Endothelial cell of hepatic sinusoid (primary cell): Measurements from ENCODE around the gene PDE8B.
"Not testable (repeated sequence)": the region's sequence is repeated elsewhere in the genome, so short reads cannot be mapped to it uniquely, and the experiment has no call there.

Source experiments
- in situ Hi-C: cut with HindIII; loops from 2 replicates; pipeline ENCODE4 v1.10.0; 2017; ENCODE audit warnings: low sequenced_read_pairs

Gene PDE8B

DNA sequence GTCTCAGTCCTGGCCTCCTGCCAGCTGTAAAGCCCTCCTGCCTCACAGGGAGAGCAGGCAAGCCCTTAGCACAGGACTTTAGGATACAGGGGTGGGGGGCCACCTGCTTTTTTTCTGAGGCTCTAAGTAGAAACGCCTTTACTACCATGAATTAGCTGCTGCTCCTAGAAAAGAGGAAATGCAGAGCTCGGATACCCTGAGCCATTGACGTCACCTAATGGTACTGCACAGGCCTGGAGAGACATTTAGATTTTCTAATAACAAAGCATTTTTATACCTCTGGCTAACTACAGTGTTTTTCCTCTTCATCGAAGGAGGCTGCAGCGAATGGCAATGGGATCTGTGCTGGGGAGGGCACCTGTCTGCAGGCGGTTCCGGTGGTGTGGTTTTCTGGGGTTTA, 144.6 kb downstream of the PDE8B start:
- in situ Hi-C loops: no loop called here

DNA sequence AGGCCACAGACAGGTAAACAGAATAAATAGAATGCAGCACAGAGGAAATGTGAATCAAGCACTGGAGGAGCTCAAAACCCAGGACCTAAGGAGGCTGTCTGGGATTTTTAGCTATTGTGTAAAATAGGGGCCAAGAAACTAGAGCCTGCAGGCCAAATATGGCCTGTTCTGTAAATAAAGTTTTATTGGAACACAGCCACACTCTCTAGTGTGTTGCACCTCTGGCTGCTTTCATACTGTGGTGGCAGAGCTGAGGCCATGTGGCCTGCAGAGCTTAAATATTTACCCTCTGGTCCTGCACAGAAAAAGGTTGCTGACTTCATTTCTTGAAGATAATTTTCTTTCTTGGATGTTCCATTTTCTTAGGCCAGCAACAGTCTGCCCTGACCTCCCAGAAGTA, 145.3 kb downstream of the PDE8B start:
- in situ Hi-C loops: no loop called here

DNA sequence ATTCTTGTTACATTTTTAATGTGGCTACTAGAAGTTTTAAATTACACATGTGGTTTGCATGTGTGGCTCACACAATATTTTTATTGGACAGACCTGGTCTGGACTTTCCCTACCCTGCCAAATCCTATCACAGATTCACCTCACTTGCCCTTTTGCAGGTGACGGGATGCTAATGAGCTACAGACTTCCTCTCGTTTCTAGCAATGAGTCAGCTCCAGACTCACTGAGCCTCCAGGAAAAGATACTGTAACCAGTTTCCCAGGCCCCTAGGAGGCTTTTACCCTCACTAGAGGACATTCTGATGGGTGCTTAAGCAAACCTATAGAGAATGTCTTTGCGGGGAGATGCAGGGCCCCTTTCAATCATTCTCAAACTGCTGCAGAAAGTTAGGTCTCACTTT, 146.3 kb downstream of the PDE8B start:
- in situ Hi-C loops: no loop called here

DNA sequence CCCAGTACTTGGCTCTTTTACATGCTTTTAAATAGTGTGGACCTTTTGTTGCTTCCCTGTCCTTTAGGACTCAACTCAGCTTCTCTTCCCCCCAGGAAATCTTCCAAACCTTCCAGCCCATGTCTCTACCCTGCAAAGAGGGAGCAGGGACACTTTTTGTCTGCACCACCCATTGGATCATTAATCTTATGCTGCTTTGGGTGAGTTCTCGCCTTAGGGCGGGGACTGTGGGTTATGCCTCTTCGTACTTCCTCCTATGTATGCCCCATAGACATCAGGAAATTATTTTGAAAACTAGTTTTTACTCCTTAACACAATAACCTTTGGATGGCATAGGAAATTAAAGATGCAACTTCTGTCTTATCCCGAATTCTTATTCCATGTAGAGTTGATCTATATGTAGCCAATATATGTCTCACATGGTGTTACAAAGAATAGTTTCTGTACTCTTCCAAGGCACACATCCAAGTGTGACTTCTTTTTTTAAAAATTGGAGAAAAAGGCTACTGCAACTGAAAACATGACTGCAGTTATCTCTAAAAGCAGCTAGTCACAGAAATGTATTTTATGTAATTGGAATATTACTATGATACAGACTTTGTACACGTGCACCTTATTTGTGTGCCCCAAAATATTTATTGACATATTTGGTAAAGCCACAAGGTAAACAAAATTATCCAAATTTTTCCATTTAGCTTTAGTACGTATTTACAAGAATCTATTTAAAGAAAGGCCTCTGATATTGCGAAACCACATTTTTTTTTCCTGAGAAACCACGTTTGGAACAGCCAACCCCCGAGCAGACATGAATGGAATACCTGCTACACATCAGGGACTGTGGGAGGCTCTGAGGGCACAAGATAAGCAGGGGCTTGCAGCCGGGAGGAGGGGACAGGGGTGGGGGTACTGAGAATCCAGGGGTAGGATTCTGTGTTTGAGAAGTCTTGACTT, 148.1 kb downstream of the PDE8B start:
- in situ Hi-C loops: no loop called here

DNA sequence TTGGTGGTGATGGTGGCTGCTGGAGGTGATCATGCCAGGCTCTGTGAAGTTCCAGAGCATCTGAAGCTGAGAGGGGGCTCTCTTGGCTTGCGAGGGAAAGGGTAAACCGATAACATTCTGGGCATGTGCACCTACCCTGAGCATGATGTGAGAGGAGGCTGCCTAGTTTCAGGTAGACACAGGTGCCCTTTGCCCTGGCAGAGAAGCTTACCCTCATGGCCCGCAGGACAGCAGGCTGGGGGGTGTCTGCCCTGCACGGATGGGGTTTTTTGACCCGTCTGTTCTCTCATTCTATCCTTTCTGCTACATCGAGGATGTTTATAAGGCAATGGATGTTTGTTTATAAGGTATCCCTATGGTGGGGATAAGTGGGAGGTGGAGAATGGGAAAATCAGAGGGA, 148.8 kb downstream of the PDE8B start:
- in situ Hi-C loops: no loop called here

DNA sequence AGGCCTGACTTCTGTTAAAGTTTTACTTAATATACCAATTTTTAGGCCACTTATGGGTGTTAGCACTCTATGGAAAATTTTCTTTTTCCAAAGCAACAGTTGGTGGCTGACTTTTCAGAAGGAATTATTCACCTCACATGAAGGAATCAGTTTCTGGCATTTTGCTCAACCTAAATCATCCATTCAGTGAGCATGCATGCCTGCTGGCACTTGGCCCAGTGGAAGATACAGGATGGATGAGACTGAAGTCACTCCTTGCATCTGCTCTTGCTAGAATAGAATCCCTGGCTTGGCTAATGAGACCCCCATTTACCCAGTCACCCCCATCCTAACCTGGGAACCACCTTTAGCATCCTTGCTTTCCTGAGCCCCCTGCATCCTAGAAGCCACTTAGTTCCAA, 149.9 kb downstream of the PDE8B start:
- in situ Hi-C loops: no loop called here

DNA sequence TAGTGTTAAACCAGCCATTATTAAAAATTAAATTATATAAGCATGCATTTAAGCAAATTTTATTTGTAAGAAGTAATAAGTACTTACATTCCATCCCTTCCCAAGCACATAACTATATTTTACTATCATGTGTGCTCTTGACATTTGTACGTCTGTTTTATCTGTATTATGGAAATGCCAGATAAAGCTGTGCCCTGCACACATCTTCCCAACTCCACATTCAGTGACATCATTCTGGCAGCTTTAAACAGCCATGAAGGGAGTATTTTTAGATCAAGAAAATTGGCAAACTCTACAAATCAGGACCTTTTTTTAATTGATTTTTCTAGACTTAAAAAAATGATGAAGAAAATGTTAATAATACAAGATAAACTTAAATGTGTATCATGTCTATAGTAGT, 150.5 kb downstream of the PDE8B start:
- in situ Hi-C loops: no loop called here

DNA sequence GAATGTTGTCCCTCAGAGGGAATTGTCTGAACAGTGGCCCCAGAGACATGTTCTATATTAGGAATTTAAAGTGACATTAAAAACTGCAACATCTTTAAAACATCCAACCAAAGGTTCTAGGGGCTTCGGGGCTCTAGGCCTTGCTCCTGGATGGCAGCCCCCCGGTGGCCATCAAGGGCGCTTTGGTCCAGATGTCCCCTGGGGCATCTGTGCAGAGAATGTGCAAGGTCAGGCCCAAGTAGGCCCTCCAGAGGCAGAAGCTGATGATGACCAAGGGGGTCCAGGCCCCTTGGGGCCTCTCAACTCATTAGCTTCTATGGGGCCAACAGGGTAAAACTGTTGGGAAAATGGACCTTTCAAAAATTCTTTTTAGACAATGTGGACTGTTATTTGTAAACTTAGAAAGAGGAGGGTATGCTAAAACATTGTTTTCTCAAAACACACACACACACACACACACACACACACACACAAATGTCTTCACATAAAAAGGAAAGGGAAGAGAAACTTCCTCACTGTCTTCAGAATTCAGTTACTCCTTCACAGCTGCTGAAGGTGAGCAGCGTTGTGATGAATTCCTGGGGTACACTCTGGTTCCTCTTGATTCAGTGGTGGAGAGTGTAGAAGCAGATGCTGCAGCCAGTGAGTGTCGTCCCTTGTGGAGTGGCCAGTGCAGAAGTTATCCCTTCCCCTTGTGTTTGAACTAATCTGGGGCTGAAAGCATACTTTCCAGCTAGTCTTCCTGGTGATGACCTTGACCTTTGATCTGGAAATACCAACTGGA, 156.4 kb downstream of the PDE8B start:
- in situ Hi-C loops: no loop called here

DNA sequence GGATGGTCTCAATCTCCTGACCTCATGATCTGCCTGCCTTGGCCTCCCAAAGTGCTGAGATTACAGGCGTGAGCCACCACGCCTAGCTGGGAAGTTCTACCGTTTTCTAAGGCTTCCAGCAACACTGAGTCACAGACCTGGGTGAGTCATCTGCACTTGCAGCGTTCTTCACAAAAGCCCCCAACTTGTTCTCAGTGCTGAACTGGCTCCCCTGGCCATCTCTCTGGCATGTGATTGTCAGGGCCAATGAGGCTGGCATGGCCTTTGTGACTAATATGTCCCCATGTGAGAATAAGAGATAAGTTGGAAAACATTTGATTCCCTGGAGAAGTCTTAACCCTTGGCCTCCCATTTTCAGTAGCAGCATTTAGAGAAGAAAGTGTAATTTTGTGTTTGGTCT, 157.3 kb downstream of the PDE8B start:
- in situ Hi-C loops: no loop called here

DNA sequence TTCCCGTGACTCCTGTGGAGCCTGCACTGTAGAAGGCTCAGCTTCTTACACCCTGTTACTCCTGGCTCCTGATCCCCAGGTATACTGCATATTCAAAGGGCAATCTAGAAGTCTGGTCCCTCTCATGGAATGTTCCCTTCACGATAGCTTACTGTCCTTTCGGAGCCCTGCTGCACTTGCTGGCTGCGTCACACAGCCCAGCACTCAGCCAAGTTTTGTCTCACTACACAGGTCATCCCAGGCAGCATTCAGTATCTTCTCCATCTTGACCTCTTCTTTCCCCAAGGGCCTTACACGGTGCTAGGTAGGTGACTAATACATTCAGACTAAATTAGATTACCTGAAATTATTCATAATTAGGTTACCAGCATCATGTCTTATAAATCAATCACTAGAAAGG, 157.9 kb downstream of the PDE8B start:
- in situ Hi-C loops: no loop called here

DNA sequence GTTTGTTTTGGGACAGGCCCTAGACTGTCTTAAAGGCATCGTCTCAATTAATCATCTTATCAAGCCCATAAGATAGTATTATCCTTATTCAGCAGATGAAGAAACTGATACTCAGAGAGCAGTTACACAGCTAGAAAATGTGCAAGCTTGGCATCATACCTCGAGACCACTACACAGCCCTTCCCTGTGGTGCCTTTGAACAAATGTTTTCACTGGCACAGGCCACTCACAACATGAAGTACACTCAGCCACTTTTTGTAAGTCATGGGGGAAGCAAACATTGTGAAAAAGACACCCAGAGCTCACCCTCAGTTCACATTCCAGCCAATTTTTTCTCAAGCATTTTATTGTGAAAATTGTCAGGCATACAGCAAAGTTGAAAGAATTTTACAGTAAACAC, 159.1 kb downstream of the PDE8B start:
- in situ Hi-C loops: no loop called here

DNA sequence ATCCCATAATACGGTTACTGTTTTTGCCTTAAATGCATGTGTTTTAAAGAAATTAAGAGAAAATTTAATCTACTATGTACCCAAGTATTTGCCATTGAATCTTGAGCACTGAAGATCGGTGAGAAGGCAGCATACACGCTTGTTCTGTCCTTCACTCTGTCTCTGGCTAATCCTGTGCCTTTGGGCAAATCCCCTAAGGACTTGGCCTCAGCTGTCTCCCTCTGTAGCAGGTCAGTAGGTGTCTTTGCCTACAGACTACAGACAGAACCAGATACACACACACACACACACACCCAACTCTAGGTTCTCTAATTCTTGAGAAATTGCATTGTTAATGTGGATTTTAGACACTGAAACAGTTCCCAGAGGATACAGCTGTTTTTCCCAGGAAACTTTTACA, 164.2 kb downstream of the PDE8B start:
- in situ Hi-C loops: no loop called here

DNA sequence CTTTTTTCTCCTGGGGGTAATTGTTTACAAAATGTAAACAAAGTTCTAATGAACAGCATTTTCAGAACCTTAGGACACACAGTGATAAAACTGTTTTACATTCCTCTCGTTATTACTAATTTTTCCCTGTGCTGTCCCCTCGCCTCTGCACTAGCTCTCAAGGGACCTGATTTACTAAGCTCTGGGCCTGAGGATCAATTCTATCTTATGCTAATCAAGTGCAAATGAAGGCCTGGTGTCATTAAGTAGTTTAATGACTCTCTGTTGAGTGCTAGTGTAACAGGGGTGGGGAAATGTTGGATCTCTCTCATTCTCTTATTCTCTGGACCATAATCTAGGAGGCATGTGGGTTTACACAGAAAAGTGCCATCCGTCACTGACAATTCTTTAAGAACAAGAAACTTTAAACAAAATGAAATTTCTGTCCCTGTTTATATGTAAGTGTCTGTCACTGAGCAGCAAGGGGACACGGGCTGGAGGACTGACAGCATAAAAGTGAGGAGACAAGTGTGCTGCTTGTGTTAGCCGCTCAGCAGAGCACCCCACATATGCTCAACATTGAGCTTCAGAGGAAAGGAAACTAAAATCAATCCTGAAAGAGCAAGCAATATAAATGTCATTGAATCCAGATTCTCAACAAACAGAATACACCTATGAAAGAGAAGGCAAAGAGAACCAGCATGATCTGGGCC, 166.3 kb downstream of the PDE8B start:
- in situ Hi-C loops: no loop called here

DNA sequence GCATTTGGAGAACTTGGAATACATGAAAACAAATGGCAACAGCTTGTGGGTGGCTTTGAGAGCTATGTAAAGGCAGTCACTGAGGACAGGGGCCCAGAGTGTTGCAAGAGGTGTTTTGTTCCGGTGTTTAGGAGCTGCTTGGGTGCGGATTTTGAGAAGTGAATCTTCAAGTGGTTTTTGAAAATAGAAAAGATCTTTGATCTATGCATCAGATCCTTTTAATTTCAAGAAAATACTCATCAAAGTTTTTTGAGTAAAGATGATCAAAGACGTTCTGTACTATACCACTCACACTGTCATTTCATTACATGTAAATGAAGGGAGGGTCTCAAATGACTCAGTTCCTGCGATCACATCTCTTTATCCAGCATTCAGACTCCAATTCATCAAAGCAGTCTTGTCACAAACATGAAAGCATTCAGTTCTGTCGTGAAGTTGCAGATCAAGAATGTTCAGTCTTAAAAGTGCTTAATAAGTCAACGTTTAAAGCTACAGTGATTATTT, 169.1 kb downstream of the PDE8B start:
- in situ Hi-C loops: no loop called here

DNA sequence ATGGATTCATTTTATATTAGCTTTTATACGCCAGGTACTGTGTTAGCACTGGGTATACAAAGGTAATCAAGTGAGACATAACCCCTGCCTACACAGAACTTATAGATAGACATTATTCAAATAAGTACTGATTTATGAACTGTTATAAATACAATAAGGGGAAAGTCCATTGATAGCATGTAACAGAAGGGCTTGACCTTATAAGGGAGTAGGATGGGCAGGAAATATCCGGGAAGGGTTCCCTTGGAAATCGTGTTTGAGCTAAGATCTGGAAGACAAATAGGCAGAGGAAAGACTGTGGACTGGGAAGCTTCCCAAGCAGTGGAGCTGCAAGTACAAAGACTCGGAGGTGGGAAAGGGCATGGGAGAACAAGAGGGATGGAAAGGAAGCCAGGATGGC, 170.2 kb downstream of the PDE8B start:
- in situ Hi-C loops: no loop called here

DNA sequence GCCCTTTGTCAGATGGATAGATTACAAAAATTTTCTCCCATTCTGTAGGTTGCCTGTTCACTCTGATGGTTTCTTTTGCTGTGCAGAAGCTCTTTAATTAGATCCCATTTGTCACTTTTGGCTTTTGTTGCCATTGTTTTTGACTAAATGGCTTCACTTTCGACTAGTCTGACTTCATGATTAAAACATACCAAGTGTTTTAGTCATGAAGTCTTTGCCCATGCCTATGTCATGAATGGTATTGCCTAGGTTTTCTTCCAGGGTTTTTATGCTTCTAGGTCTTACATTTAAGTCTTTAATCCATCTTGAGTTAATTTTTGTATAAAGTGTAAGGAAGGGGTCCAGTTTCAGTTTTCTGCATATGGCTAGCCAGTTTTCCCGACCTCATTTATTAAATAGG, 172.9 kb downstream of the PDE8B start:
- in situ Hi-C loops: not testable (repeated sequence)

DNA sequence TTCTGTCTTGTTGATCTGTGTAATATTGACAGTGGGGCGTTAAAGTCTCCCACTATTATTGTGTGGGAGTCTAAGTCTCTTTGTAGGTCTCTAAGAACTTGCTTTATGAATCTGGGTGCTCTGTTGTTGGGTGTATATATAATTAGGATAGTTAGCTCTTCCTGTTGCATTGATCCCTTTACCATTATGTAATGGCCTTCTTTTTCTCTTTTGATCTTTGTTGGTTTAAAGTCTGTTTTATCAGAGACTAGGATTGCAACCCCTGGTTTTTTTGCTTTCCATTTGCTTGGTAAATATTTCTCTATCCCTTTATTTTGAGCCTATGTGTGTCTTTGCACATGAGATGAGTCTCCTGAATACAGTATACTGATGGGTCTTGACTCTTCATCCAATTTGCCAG, 175.9 kb downstream of the PDE8B start:
- in situ Hi-C loops: not testable (repeated sequence)

DNA sequence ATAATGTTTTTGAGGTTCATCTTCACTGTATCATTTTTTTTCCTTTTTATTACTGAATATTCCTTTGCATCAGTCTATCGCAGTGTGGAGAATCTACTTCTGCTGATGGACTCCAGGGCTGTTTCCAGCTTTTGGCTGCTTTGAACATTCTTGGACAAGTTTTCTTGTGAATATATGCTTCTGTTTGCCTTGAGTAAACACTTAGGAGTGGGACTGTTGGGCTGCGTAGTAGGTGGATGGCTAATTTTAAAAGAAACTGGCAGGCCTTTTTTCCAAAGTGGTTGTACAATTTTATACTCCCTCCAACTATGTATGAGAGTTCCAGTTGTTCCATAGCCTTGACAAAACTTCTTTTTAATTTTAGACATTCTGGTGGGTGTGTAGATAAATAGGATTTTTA, 179.3 kb downstream of the PDE8B start:
- in situ Hi-C loops: no loop called here

DNA sequence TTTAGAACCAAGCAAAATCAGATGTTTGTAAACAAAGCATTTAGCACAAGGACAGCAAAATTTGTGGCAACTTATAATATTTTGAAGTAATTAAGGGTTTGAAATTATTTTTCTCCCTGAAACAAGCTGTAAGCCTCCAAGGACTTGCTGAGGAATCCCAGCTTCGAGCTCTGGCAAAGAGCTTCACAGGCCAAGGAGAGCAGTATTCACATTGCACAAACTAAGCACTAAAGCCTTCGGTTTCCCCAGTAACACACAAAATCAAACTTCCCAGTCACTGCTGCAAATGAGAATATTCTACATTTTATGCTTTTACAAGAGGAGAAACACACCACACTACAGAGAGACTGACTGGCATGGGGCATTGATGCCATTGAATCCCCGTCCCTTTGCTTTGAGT, 179.7 kb downstream of the PDE8B start:
- in situ Hi-C loops: no loop called here

DNA sequence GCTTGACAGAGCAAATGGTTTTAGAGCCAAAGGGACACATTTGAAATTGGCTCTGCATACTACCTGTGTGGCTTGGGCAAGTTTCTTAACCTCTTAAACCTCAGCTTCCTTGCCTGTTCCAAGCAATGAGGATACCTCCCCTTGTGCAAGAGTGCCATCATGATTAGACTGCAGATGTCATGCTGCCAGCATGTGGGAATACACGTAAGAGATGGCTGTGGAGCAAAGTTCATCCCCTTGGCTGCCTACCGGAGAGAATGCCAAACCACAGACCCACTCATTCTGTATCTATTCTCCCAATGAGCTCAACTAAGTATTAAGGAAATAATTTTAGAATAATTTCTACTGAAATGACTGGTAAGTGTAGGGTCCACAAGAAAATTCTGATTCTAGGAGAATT, 180.3 kb downstream of the PDE8B start:
- in situ Hi-C loops: no loop called here

DNA sequence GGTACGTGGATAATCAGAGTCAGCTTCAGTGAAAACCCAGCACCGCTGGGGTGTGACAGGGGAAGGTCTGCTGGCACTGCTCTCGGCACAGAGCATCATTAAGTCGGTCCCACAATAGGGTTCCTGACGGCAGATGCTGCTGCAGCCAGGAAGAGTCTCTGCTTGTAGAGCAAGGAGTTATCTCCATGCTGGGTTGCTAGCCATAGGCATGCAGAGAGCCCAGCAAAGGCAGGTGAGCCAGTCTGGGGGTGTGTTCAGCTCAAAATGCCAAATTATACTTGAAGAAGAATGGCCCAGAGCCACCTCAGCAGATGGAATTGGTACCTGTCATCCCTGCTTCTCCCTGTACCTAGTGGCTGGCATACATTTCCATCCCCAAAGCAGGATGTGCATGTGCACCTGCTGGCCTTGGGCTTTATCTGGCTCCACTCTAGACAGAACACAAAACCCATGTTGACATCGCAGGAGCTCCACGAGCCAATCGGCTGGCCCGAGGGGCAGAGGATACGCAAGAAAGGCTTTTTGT, 180.8 kb downstream of the PDE8B start:
- in situ Hi-C loops: no loop called here
